HG03439 (cell line): Measurements from ENCODE around the gene B4GALT7.
"Not testable (repeated sequence)": the region's sequence is repeated elsewhere in the genome, so short reads cannot be mapped to it uniquely, and the experiment has no call there.

ENCODE experiments used
- ATAC-seq: cut with Tn5 transposase; IDR thresholded peaks from one replicate; pipeline ENCODE4 v1.9.1; 2021; ENCODE audit warnings: mild to moderate bottlenecking, moderate library complexity; ENCODE audit not compliant: unreplicated experiment

B4GALT7 gene

GRCh38 chr5:177608243-177609075 is 8.5 kb downstream of the B4GALT7 start:
- ATAC-seq, result no peak

- no peak for ATAC-seq
Observed at GRCh38 chr5:177609076-177610059, 9.4 kb downstream of the B4GALT7 start.

- ATAC-seq, result no peak
Observed at GRCh38 chr5:177610131-177610769, 10.3 kb downstream of the B4GALT7 start.

GRCh38 chr5:177610770-177611445 is 11.0 kb downstream of the B4GALT7 start:
- ATAC-seq, result no peak

GRCh38 chr5:177611446-177612214 is 11.7 kb downstream of the B4GALT7 start:
- no peak for ATAC-seq

- no peak for ATAC-seq
Observed at GRCh38 chr5:177612215-177612673, 12.3 kb downstream of the B4GALT7 start.

GRCh38 chr5:177620560-177620959 is 20.6 kb downstream of the B4GALT7 start:
- no peak for ATAC-seq

- not testable (repeated sequence) for ATAC-seq
Observed at GRCh38 chr5:177624172-177624571, 24.2 kb downstream of the B4GALT7 start.

- not testable (repeated sequence) for ATAC-seq
Observed at GRCh38 chr5:177630186-177630585, 30.3 kb downstream of the B4GALT7 start.

- ATAC-seq, result not testable (repeated sequence)
Observed at GRCh38 chr5:177634912-177635311, 35.0 kb downstream of the B4GALT7 start.

- ATAC-seq, result not testable (repeated sequence)
Observed at GRCh38 chr5:177645462-177645861, 45.5 kb downstream of the B4GALT7 start.

GRCh38 chr5:177651235-177651634 is 51.3 kb downstream of the B4GALT7 start:
- not testable (repeated sequence) for ATAC-seq

GRCh38 chr5:177657846-177658245 is 57.9 kb downstream of the B4GALT7 start:
- not testable (repeated sequence) for ATAC-seq

GRCh38 chr5:177658542-177658941 is 58.6 kb downstream of the B4GALT7 start:
- not testable (repeated sequence) for ATAC-seq
